ENCODE measurements around the gene BDH1. TPM values are rescaled to one million over a fixed set of nuclear protein-coding genes. Genes with fewer than 3 reads are reported as not detected.

Gene BDH1
- total RNA-seq, 1 donor from 2014 or later = 146 TPM

GRCh38 chr3:197554196-197554561, 1.6 kb downstream of the BDH1 start:
- no peak for DNase-seq (ENCODE audit: low spot score)
- peak overlapping the region; percentile 91 for H3K27ac Mint-ChIP-seq
- H3K4me3 Mint-ChIP-seq (ENCODE audit: low read depth) = peak overlapping the region; percentile 92

GRCh38 chr3:197552198-197552597, 3.6 kb downstream of the BDH1 start:
- Mint-ChIP-seq H3K9me3 (no peaks in the 10 kb centered on the region), H3K36me3 (ENCODE audit: low read depth) (peaks cover 38% of the 10 kb centered on the region), H3K4me3 (ENCODE audit: low read depth) (no peak overlapping the region), H3K27me3 (ENCODE audit: low read depth) (peaks cover 2% of the 10 kb centered on the region), H3K27ac (no peak overlapping the region), H3K4me1 (ENCODE audit: low read depth) (peaks cover 34% of the 10 kb centered on the region)
- intact Hi-C loops (cut with micrococcal nuclease) = loop anchor here (10.0 kb wide), 1 partner anchor 183 kb away; the partner anchor contains the start of gene RUBCN
- DNase-seq (ENCODE audit: low spot score) = no peak

More at GRCh38 chr3:197554196-197554561, 1.6 kb downstream of the BDH1 start:
- intact Hi-C loops (cut with micrococcal nuclease) = loop anchor here (1.0 to 10.0 kb wide), 2 partner anchors 45 to 181 kb away; partner anchors contain the start of gene RUBCN
- Mint-ChIP-seq H3K36me3 (ENCODE audit: low read depth) (peaks cover 34% of the 10 kb centered on the region), H3K27me3 (ENCODE audit: low read depth) (peaks cover 10% of the 10 kb centered on the region), H3K4me1 (ENCODE audit: low read depth) (peaks cover 32% of the 10 kb centered on the region), H3K9me3 (no peaks in the 10 kb centered on the region)

- DNase-seq (ENCODE audit: low spot score) = no peak
- peaks cover 31% of the 10 kb centered on the region for H3K4me1 Mint-ChIP-seq (ENCODE audit: low read depth)
- intact Hi-C loops (cut with micrococcal nuclease) = loop anchor here (10.0 kb wide), 1 partner anchor 184 kb away; the partner anchor contains the start of gene RUBCN
These were observed 5.3 kb downstream of the BDH1 start for GRCh38 chr3:197550489-197550888.

GRCh38 chr3:197549261-197549885, 6.4 kb downstream of the BDH1 start:
- H3K4me1 Mint-ChIP-seq (ENCODE audit: low read depth) = peaks cover 30% of the 10 kb centered on the region
- no peaks in the 10 kb centered on the region for H3K27me3 Mint-ChIP-seq (ENCODE audit: low read depth)
- H3K27ac Mint-ChIP-seq = no peak overlapping the region
- H3K36me3 Mint-ChIP-seq (ENCODE audit: low read depth) = peaks cover 56% of the 10 kb centered on the region
- no peak overlapping the region for H3K4me3 Mint-ChIP-seq (ENCODE audit: low read depth)
- no peaks in the 10 kb centered on the region for H3K9me3 Mint-ChIP-seq
- DNase-seq (ENCODE audit: low spot score) = no peak
- intact Hi-C loops (cut with micrococcal nuclease) = no loop called here

More at GRCh38 chr3:197550489-197550888, 5.3 kb downstream of the BDH1 start:
- no peak overlapping the region for H3K27ac Mint-ChIP-seq
- peaks cover 48% of the 10 kb centered on the region for H3K36me3 Mint-ChIP-seq (ENCODE audit: low read depth)
- H3K27me3 Mint-ChIP-seq (ENCODE audit: low read depth) = no peaks in the 10 kb centered on the region
- no peaks in the 10 kb centered on the region for H3K9me3 Mint-ChIP-seq
- H3K4me3 Mint-ChIP-seq (ENCODE audit: low read depth) = no peak overlapping the region

GRCh38 chr3:197547306-197548011, 8.3 kb downstream of the BDH1 start:
- peaks cover 19% of the 10 kb centered on the region for H3K4me1 Mint-ChIP-seq (ENCODE audit: low read depth)
- H3K27me3 Mint-ChIP-seq (ENCODE audit: low read depth) = no peaks in the 10 kb centered on the region
- H3K4me3 Mint-ChIP-seq (ENCODE audit: low read depth) = no peak overlapping the region
- H3K9me3 Mint-ChIP-seq = no peaks in the 10 kb centered on the region
- DNase-seq (ENCODE audit: low spot score) = no peak
- intact Hi-C loops (cut with micrococcal nuclease) = no loop called here
- H3K27ac Mint-ChIP-seq = no peak overlapping the region
- H3K36me3 Mint-ChIP-seq (ENCODE audit: low read depth) = peaks cover 60% of the 10 kb centered on the region

- Mint-ChIP-seq H3K27ac (no peak overlapping the region), H3K27me3 (ENCODE audit: low read depth) (no peaks in the 10 kb centered on the region), H3K4me1 (ENCODE audit: low read depth) (peaks cover 11% of the 10 kb centered on the region), H3K4me3 (ENCODE audit: low read depth) (no peak overlapping the region), H3K36me3 (ENCODE audit: low read depth) (peaks cover 55% of the 10 kb centered on the region), H3K9me3 (no peaks in the 10 kb centered on the region)
- intact Hi-C loops (cut with micrococcal nuclease) = no loop called here
- DNase-seq (ENCODE audit: low spot score) = no peak
These were observed 9.3 kb downstream of the BDH1 start for GRCh38 chr3:197546307-197547085.

- Mint-ChIP-seq H3K9me3 (no peaks in the 10 kb centered on the region), H3K27me3 (ENCODE audit: low read depth) (no peaks in the 10 kb centered on the region), H3K36me3 (ENCODE audit: low read depth) (peaks cover 58% of the 10 kb centered on the region), H3K27ac (no peak overlapping the region), H3K4me1 (ENCODE audit: low read depth) (peaks cover 10% of the 10 kb centered on the region), H3K4me3 (ENCODE audit: low read depth) (no peak overlapping the region)
- no peak for DNase-seq (ENCODE audit: low spot score)
- intact Hi-C loops (cut with micrococcal nuclease) = no loop called here
These were observed 10.2 kb downstream of the BDH1 start for GRCh38 chr3:197545571-197545970.

GRCh38 chr3:197545101-197545500, 10.7 kb downstream of the BDH1 start:
- H3K36me3 Mint-ChIP-seq (ENCODE audit: low read depth) = peaks cover 58% of the 10 kb centered on the region
- no peak for DNase-seq (ENCODE audit: low spot score)
- H3K27me3 Mint-ChIP-seq (ENCODE audit: low read depth) = no peaks in the 10 kb centered on the region
- H3K27ac Mint-ChIP-seq = no peak overlapping the region
- intact Hi-C loops (cut with micrococcal nuclease) = no loop called here
- no peak overlapping the region for H3K4me3 Mint-ChIP-seq (ENCODE audit: low read depth)
- peaks cover 7% of the 10 kb centered on the region for H3K4me1 Mint-ChIP-seq (ENCODE audit: low read depth)
- H3K9me3 Mint-ChIP-seq = no peaks in the 10 kb centered on the region

- Mint-ChIP-seq H3K4me3 (ENCODE audit: low read depth) (no peak overlapping the region), H3K36me3 (ENCODE audit: low read depth) (peaks cover 69% of the 10 kb centered on the region), H3K4me1 (ENCODE audit: low read depth) (peaks cover 12% of the 10 kb centered on the region), H3K27ac (no peak overlapping the region), H3K9me3 (no peaks in the 10 kb centered on the region), H3K27me3 (ENCODE audit: low read depth) (no peaks in the 10 kb centered on the region)
- DNase-seq (ENCODE audit: low spot score) = no peak
- intact Hi-C loops (cut with micrococcal nuclease) = no loop called here
These were observed 12.9 kb downstream of the BDH1 start for GRCh38 chr3:197542741-197543454.

- Mint-ChIP-seq H3K27ac (no peak overlapping the region), H3K9me3 (no peaks in the 10 kb centered on the region), H3K4me1 (ENCODE audit: low read depth) (peaks cover 9% of the 10 kb centered on the region), H3K4me3 (ENCODE audit: low read depth) (no peak overlapping the region), H3K36me3 (ENCODE audit: low read depth) (peaks cover 77% of the 10 kb centered on the region), H3K27me3 (ENCODE audit: low read depth) (no peaks in the 10 kb centered on the region)
- DNase-seq (ENCODE audit: low spot score) = no peak
- intact Hi-C loops (cut with micrococcal nuclease) = no loop called here
These were observed 13.8 kb downstream of the BDH1 start for GRCh38 chr3:197541756-197542539.

- no peaks in the 10 kb centered on the region for H3K27me3 Mint-ChIP-seq (ENCODE audit: low read depth)
- DNase-seq (ENCODE audit: low spot score) = no peak
- intact Hi-C loops (cut with micrococcal nuclease) = no loop called here
- peaks cover 9% of the 10 kb centered on the region for H3K4me1 Mint-ChIP-seq (ENCODE audit: low read depth)
- no peak overlapping the region for H3K4me3 Mint-ChIP-seq (ENCODE audit: low read depth)
- H3K36me3 Mint-ChIP-seq (ENCODE audit: low read depth) = peaks cover 74% of the 10 kb centered on the region
- H3K9me3 Mint-ChIP-seq = no peaks in the 10 kb centered on the region
- H3K27ac Mint-ChIP-seq = no peak overlapping the region
These were observed 14.8 kb downstream of the BDH1 start for GRCh38 chr3:197540961-197541377.

- no peak overlapping the region for H3K4me3 Mint-ChIP-seq (ENCODE audit: low read depth)
- no peak for DNase-seq (ENCODE audit: low spot score)
- H3K4me1 Mint-ChIP-seq (ENCODE audit: low read depth) = peaks cover 9% of the 10 kb centered on the region
- H3K9me3 Mint-ChIP-seq = no peaks in the 10 kb centered on the region
- intact Hi-C loops (cut with micrococcal nuclease) = no loop called here
- peaks cover 75% of the 10 kb centered on the region for H3K36me3 Mint-ChIP-seq (ENCODE audit: low read depth)
- no peak overlapping the region for H3K27ac Mint-ChIP-seq
- H3K27me3 Mint-ChIP-seq (ENCODE audit: low read depth) = no peaks in the 10 kb centered on the region
These were observed 16.1 kb downstream of the BDH1 start for GRCh38 chr3:197539651-197540051.
